BE2C (cell line): Measurements from ENCODE around the gene CD80.
A peak's percentile ranks its signal among the peaks of the same experiment; 100 is the strongest.
"Not testable (repeated sequence)": the region's sequence is repeated elsewhere in the genome, so short reads cannot be mapped to it uniquely, and the experiment has no call there.

Source experiments
- DNase-seq: peaks from one replicate; pipeline ENCODE4 v3.0.0-alpha.2; 2020
- H3K27me3 ChIP-seq: fragments of 250-450 bp; sonication (Bioruptor Pico); 2 replicates; pipeline ENCODE4 v1.5.1; 2020; ENCODE audit warnings: mild to moderate bottlenecking
- H3K36me3 ChIP-seq: fragments of 250-450 bp; sonication (Bioruptor Pico); 2 replicates; pipeline ENCODE4 v1.5.1; 2020; ENCODE audit warnings: mild to moderate bottlenecking
- H3K4me1 ChIP-seq: fragments of 250-450 bp; sonication (Bioruptor Pico); 2 replicates; pipeline ENCODE4 v1.5.1; 2020
- H3K4me3 ChIP-seq: 2 replicates; pipeline ENCODE4 v1.5.1; 2011; ENCODE audit warnings: low read depth, low read length
- H3K9me3 ChIP-seq: fragments of 250-450 bp; sonication (Bioruptor Pico); 2 replicates; pipeline ENCODE4 v1.5.1; 2020
- TF ChIP-seq, protein P1 (sequence below): IDR thresholded peaks from 2 replicates; pipeline ENCODE4 v1.5.1; 2012; ENCODE audit warnings: mild to moderate bottlenecking, low read depth, low read length

CD80 gene

DNA sequence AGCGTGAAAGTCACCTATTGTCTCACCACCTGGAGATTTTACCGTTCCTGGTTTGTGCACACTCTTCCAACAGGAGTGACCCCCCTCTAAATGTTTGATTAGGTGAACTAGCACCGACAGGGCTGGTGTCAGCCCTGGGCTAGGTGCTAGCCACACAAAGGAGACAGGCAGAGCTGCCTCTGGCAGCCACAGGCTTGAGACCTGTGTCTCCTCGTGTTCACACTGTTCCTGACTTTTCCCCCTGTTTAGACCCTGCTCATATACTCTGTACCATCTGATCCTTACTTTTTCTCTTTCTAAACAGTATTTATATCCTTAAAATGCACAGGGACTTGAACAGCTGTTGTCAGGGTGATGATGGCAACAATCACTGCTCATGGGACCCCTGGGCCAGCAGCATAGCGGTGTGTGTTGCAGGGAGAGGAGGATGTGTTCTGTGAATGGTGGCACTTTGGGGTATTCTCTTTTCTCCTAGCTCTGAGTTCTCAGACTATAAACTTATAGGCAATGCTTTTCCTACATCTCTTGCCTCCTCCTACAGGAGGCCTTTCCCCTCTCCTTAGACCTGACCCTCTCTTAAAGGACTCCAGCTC lies 5.5 kb downstream of the CD80 start:
- H3K27me3 ChIP-seq = no peaks in the 10 kb centered on the region
- H3K9me3 ChIP-seq = peaks cover 2% of the 10 kb centered on the region; the same call in 1 of the 2 replicates
- H3K4me3 ChIP-seq = no peak overlapping the region
- no peaks in the 10 kb centered on the region; the same call in 1 of the 2 replicates for H3K4me1 ChIP-seq
- TF ChIP-seq, protein P1, sequence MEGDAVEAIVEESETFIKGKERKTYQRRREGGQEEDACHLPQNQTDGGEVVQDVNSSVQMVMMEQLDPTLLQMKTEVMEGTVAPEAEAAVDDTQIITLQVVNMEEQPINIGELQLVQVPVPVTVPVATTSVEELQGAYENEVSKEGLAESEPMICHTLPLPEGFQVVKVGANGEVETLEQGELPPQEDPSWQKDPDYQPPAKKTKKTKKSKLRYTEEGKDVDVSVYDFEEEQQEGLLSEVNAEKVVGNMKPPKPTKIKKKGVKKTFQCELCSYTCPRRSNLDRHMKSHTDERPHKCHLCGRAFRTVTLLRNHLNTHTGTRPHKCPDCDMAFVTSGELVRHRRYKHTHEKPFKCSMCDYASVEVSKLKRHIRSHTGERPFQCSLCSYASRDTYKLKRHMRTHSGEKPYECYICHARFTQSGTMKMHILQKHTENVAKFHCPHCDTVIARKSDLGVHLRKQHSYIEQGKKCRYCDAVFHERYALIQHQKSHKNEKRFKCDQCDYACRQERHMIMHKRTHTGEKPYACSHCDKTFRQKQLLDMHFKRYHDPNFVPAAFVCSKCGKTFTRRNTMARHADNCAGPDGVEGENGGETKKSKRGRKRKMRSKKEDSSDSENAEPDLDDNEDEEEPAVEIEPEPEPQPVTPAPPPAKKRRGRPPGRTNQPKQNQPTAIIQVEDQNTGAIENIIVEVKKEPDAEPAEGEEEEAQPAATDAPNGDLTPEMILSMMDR = no peak
- no peaks in the 10 kb centered on the region for H3K36me3 ChIP-seq
- DNase-seq = no peak

DNA sequence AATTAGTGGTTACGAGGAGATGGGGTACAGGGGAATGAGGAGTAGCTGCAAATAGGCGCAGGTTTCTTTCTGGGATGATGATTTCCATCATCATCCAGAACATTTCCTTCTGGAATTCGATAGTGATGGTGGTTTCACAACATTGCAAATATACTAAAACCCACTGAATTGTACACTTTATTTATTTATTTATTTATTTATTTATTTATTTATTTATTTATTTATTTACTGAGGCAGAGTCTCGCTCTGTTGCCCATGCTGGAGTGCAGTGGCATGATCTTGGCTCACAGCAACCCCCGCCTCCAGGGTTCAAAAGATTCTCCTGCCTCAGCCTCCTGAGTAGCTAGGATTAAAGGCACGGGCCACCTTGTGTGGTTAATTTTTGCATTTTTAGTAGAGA lies 6.5 kb downstream of the CD80 start:
- not testable (repeated sequence) for H3K4me1 ChIP-seq, DNase-seq, H3K27me3 ChIP-seq, H3K4me3 ChIP-seq, H3K36me3 ChIP-seq, H3K9me3 ChIP-seq

DNA sequence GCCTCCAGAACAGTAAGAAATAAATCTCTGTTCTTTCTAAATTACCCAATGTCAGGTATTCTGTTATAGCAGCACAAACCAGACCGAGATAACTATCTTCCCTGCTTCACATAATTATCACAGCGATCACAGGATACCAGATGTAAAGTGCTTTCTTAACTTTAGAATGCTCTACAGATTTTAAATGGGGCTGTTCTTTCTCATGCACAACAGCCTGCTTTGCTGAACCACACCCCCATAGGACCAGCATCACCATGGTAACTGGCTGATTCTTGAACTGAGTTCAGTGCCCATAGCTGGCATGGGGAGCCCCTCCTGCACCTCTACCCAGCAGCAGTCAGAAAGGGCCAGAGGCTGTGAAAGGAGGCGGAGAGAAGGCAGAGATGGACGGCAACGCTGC lies 7.8 kb downstream of the CD80 start:
- DNase-seq = peak; percentile 26
- H3K27me3 ChIP-seq = no peaks in the 10 kb centered on the region
- peaks cover 2% of the 10 kb centered on the region; the same call in 1 of the 2 replicates for H3K9me3 ChIP-seq
- no peaks in the 10 kb centered on the region; the same call in 1 of the 2 replicates for H3K4me1 ChIP-seq
- TF ChIP-seq, protein P1 = no peak
- H3K36me3 ChIP-seq = no peaks in the 10 kb centered on the region
- no peak overlapping the region for H3K4me3 ChIP-seq

DNA sequence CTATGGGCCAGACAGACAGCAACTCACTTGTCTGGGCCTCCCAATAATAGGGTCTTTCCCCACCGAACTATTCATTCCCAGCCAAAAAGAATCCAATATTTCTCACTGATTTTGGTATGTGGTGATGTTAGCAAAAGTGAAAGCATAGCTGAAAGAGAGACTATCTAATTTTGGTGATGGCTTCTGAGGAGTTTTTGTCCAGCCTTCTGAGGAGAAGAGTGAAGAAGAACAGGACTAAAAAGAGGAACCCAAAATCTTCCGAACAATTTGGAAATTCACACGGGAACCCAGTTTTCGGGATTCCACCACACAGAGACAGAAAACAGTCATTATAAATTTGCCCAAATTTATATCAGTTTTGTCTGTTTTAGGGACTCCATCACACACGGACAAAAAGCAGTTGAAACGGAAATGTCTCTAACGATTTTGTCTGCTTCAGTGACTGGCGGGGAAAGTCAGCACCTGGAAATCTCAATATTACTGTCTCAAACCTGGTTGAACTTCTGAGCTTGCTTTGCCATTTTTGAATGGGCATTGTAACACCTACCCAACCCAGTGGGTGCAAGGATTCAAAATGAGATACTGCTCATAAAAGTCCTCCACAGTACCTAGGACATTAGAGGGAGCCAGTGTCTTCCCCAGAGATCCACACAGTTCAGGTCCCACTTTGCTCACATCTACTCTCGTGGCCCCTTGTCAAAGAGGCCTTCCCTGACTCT lies 9.1 kb downstream of the CD80 start:
- TF ChIP-seq, protein P1 = no peak
- Histone ChIP-seq H3K27me3 (no peaks in the 10 kb centered on the region), H3K36me3 (no peaks in the 10 kb centered on the region), H3K9me3 (peaks cover 2% of the 10 kb centered on the region; the same call in 1 of the 2 replicates), H3K4me3 (no peak overlapping the region), H3K4me1 (no peaks in the 10 kb centered on the region; the same call in 1 of the 2 replicates)
- DNase-seq = no peak

DNA sequence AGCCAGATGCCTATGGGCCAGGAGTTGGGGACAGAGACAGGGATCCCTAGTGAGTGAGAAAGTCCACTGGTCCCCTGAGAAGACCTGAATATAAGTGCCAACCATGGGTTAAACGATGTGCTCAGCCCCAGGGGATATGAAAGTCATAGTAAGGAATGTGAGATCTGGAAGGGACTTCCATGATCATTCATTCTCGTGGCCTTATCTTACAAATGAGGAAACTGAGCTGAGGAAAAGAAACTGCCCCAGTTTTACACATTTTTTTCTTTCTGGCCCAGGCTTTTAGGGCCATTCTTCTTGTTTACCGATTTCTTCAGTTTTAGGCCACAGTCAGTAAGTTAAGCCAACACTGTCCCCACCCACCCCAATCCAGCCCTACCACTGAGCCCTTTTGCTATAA lies 11.1 kb downstream of the CD80 start:
- DNase-seq = no peak
- Histone ChIP-seq H3K4me3 (no peak overlapping the region), H3K27me3 (no peaks in the 10 kb centered on the region), H3K4me1 (no peaks in the 10 kb centered on the region; the same call in 1 of the 2 replicates), H3K36me3 (no peaks in the 10 kb centered on the region), H3K9me3 (peaks cover 2% of the 10 kb centered on the region; the same call in 1 of the 2 replicates)
- TF ChIP-seq, protein P1 = no peak

DNA sequence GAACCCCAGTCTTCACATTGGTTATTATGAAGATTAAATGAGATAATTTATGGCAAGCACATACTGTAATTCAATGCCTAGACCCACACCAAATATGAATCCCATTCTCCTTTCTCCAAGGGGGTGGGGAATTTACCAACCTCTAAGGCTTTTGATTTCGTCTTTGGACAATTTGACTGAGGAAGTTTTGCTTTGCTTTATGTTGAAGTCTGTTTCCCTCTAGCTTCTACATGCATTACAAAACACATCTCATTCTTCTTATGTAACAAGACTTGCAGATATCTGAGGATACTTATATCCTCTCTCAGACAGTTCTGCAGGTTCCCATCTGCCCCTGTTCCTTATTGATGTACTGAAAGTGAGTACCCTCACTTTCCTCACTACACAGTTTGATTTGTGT lies 12.2 kb downstream of the CD80 start:
- H3K4me3 ChIP-seq = no peak overlapping the region
- TF ChIP-seq, protein P1 = no peak
- no peaks in the 10 kb centered on the region; the same call in 1 of the 2 replicates for H3K4me1 ChIP-seq
- H3K36me3 ChIP-seq = no peaks in the 10 kb centered on the region
- DNase-seq = no peak
- peaks cover 2% of the 10 kb centered on the region; the same call in 1 of the 2 replicates for H3K9me3 ChIP-seq
- H3K27me3 ChIP-seq = no peaks in the 10 kb centered on the region
